H1 (cell line): ENCODE measurements around the gene DEFB110. TPM values are rescaled to one million over a fixed set of nuclear protein-coding genes. Genes with fewer than 3 reads are reported as not detected.

ENCODE experiments used
- CTCF ChIA-PET: fragments of 300-600 bp; sonication (Branson Sonifier 250); formaldehyde crosslinking; loops from one replicate; lab custom pipeline; 2021; ENCODE audit not compliant: partially characterized antibody; lab: Charles Lee
- POLR2A ChIA-PET: fragments of 300-600 bp; sonication (Branson Sonifier 250); formaldehyde crosslinking; loops from one replicate; lab custom pipeline; 2021; ENCODE audit warnings: inconsistent platforms; ENCODE audit not compliant: partially characterized antibody; lab: Charles Lee
- DNase-seq, 2 experiments: peaks; one replicate each; pipeline versions ENCODE4 v3.0.0 to v3.0.0-alpha.2; 2010 to 2022; ENCODE audit warnings: low spot score in 2 of 2, low read depth in 1 of 2, mixed read lengths in 1 of 2
- FAIRE-seq: peaks from 2 replicates; lab custom pipeline; 2011; peaks lifted over from hg19 to GRCh38; lab: Jason Lieb, UNC
- H2AFZ ChIP-seq: 2 replicates; pipeline ENCODE4 v1.8.1; 2012; ENCODE audit warnings: low read length, inconsistent platforms
- H2AK5ac ChIP-seq: 2 replicates; pipeline ENCODE4 v1.6.1; 2013; ENCODE audit warnings: low read depth, low read length
- H2BK120ac ChIP-seq: replicated peaks from 2 replicates; pipeline ENCODE3; 2013; ENCODE audit warnings: low read depth, low read length, inconsistent platforms
- H2BK12ac ChIP-seq: 2 replicates; pipeline ENCODE4 v1.6.1; 2013; ENCODE audit warnings: low read depth, low read length
- H2BK15ac ChIP-seq: 2 replicates; pipeline ENCODE4 v1.6.1; 2013; ENCODE audit warnings: low read length
- H2BK20ac ChIP-seq: 2 replicates; pipeline ENCODE4 v1.6.1; 2013; ENCODE audit warnings: low read length
- H2BK5ac ChIP-seq: 2 replicates; pipeline ENCODE4 v1.6.1; 2013; ENCODE audit warnings: low read depth, low read length
- H3K14ac ChIP-seq: 2 replicates; pipeline ENCODE4 v1.6.1; 2013; ENCODE audit warnings: inconsistent platforms; ENCODE audit not compliant: insufficient read length
- H3K18ac ChIP-seq: 2 replicates; pipeline ENCODE4 v1.6.1; 2013; ENCODE audit warnings: low read length; ENCODE audit errors: extremely low read depth
- H3K23ac ChIP-seq: 2 replicates; pipeline ENCODE4 v1.6.1; 2013; ENCODE audit warnings: inconsistent platforms; ENCODE audit not compliant: insufficient read length
- H3K23me2 ChIP-seq: 2 replicates; pipeline ENCODE4 v1.6.1; 2013; ENCODE audit warnings: low read depth, low read length
- H3K27ac ChIP-seq: 2 replicates; pipeline ENCODE4 v1.6.1; 2011; ENCODE audit warnings: low read depth, low read length, inconsistent platforms
- H3K27me3 ChIP-seq, 4 experiments: replicated peaks in 1 of 4; 1 replicate in 1 of 4; 2 replicates in 3 of 4; pipeline versions ENCODE4 v1.6.1 to v1.8.1; 2011 to 2013; ENCODE audit warnings: low read length in 3 of 4, mild to moderate bottlenecking in 3 of 4, inconsistent platforms in 2 of 4, mixed read lengths in 2 of 4, moderate library complexity in 1 of 4; ENCODE audit not compliant: control insufficient read depth in 3 of 4, insufficient read depth in 3 of 4; ENCODE audit errors: extremely low read depth in 1 of 4
- H3K36me3 ChIP-seq, 4 experiments: 2 replicates each; pipeline versions ENCODE4 v1.6.1 to v1.8.1; 2011 to 2013; ENCODE audit warnings: mild to moderate bottlenecking in 4 of 4, low read length in 3 of 4, moderate library complexity in 2 of 4, control low read depth in 1 of 4, inconsistent platforms in 1 of 4; ENCODE audit not compliant: insufficient read depth in 4 of 4, control insufficient read depth in 2 of 4
- H3K4ac ChIP-seq: replicated peaks from 2 replicates; pipeline ENCODE3; 2013; ENCODE audit warnings: low read length, low read depth, mixed read lengths, inconsistent platforms; ENCODE audit not compliant: insufficient read length
- H3K4me1 ChIP-seq, 4 experiments: replicated peaks in 1 of 4; 1 replicate in 1 of 4; 2 replicates in 3 of 4; pipeline versions ENCODE4 v1.6.1 to v1.8.1; 2011 to 2013; ENCODE audit warnings: low read length in 3 of 4, inconsistent platforms in 2 of 4, mixed read lengths in 1 of 4; ENCODE audit not compliant: insufficient read depth in 4 of 4, control insufficient read depth in 3 of 4
- H3K4me2 ChIP-seq, 2 experiments: 2 replicates each; pipeline versions ENCODE4 v1.6.1 to v1.8.1; 2011 to 2013; ENCODE audit warnings: low read depth in 2 of 2, low read length in 2 of 2, control low read depth in 1 of 2, inconsistent platforms in 1 of 2, mild to moderate bottlenecking in 1 of 2; ENCODE audit not compliant: insufficient read depth in 1 of 2
- H3K4me3 ChIP-seq, 4 experiments: fragments of 200-600, 300-600 bp in 1 of 4; sonication (generic), shearing (Covaris generic), sonication (Bioruptor Twin) in 1 of 4; 2 replicates each; pipeline versions ENCODE4 v1.5.1 to v1.8.1; 2011 to 2016; ENCODE audit warnings: low read length in 4 of 4, low read depth in 3 of 4, control low read depth in 2 of 4, inconsistent platforms in 2 of 4, mild to moderate bottlenecking in 2 of 4, mixed read lengths in 1 of 4, moderate library complexity in 1 of 4; ENCODE audit not compliant: insufficient read depth in 2 of 4; ENCODE audit errors: extremely low read depth in 1 of 4
- H3K56ac ChIP-seq: replicated peaks from 2 replicates; pipeline ENCODE3; 2013; ENCODE audit warnings: low read depth, mild to moderate bottlenecking, mixed read lengths, low read length, inconsistent platforms; ENCODE audit not compliant: insufficient read length
- H3K79me1 ChIP-seq: 2 replicates; pipeline ENCODE4 v1.6.1; 2013; ENCODE audit warnings: low read depth, low read length, control low read depth
- H3K79me2 ChIP-seq, 2 experiments: 2 replicates each; pipeline versions ENCODE4 v1.6.1 to v1.8.1; 2012 to 2013; ENCODE audit warnings: low read length in 2 of 2, mild to moderate bottlenecking in 2 of 2, inconsistent platforms in 1 of 2; ENCODE audit not compliant: insufficient read depth in 2 of 2, control insufficient read depth in 1 of 2
- H3K9ac ChIP-seq, 4 experiments: replicated peaks in 1 of 4; 1 replicate in 1 of 4; 2 replicates in 3 of 4; pipeline versions ENCODE4 v1.6.1 to v1.8.1; 2011 to 2013; ENCODE audit warnings: low read depth in 3 of 4, low read length in 3 of 4, control low read depth in 2 of 4, mild to moderate bottlenecking in 2 of 4, moderate library complexity in 2 of 4, inconsistent platforms in 1 of 4; ENCODE audit errors: extremely low read depth in 1 of 4
- H3K9me3 ChIP-seq, 2 experiments: 2 replicates each; pipeline versions ENCODE4 v1.6.1 to v1.8.1; 2012 to 2013; ENCODE audit warnings: mild to moderate bottlenecking in 2 of 2, moderate library complexity in 2 of 2, control low read depth in 1 of 2, inconsistent platforms in 1 of 2, low read depth in 1 of 2, low read length in 1 of 2, mixed read lengths in 1 of 2; ENCODE audit not compliant: insufficient read depth in 2 of 2
- H4K20me1 ChIP-seq, 2 experiments: replicated peaks in 1 of 2; 2 replicates each; pipeline versions ENCODE3 to v1.8.1; 2011 to 2013; ENCODE audit warnings: inconsistent platforms in 2 of 2, low read length in 2 of 2, mild to moderate bottlenecking in 1 of 2; ENCODE audit not compliant: insufficient read depth in 2 of 2, control insufficient read depth in 1 of 2
- H4K5ac ChIP-seq: 2 replicates; pipeline ENCODE4 v1.6.1; 2013; ENCODE audit warnings: low read length, low read depth, mixed read lengths, inconsistent platforms; ENCODE audit not compliant: insufficient read length
- H4K8ac ChIP-seq: 2 replicates; pipeline ENCODE4 v1.8.0; 2013; ENCODE audit warnings: mild to moderate bottlenecking, moderate library complexity, low read length, inconsistent platforms; ENCODE audit not compliant: insufficient read depth; ENCODE audit errors: extremely low read depth
- H4K91ac ChIP-seq: replicated peaks from 2 replicates; pipeline ENCODE3; 2013; ENCODE audit warnings: low read length, mixed read lengths, inconsistent platforms; ENCODE audit not compliant: insufficient read length
- ASH2L ChIP-seq: fragments of 200-600, 300-600 bp; sonication (generic); IDR thresholded peaks from one replicate; pipeline ENCODE4 v1.7.1; 2017; ENCODE audit warnings: low read length
- EZH2 ChIP-seq: fragments of 200-600 bp; sonication (generic); IDR thresholded peaks from 2 replicates; pipeline ENCODE4 v1.7.1; 2012; ENCODE audit warnings: low read depth, mild to moderate bottlenecking, moderate library complexity, low read length, inconsistent platforms; ENCODE audit not compliant: severe bottlenecking
- FOSL1 ChIP-seq: IDR thresholded peaks from 2 replicates; pipeline ENCODE4 v1.6.1; 2011; ENCODE audit warnings: mild to moderate bottlenecking, low read depth, low read length, moderate library complexity; ENCODE audit not compliant: insufficient read depth
- KDM1A ChIP-seq: fragments of 200-600, 300-600 bp; sonication (generic); IDR thresholded peaks from 2 replicates; pipeline ENCODE4 v1.7.1; 2016; ENCODE audit warnings: mild to moderate bottlenecking, low read length, borderline replicate concordance
- RAD21 ChIP-seq, 2 experiments: IDR thresholded peaks in 1 of 2; conservative IDR thresholded peaks in 1 of 2; 2 replicates each; pipeline ENCODE4 v1.6.1; 2011; ENCODE audit warnings: low read depth in 2 of 2, low read length in 2 of 2, improper control_type of control experiment in 1 of 2, inconsistent platforms in 1 of 2, mild to moderate bottlenecking in 1 of 2, moderate library complexity in 1 of 2
- SIRT6 ChIP-seq: IDR thresholded peaks from one replicate; pipeline ENCODE4 v1.7.1; 2012; ENCODE audit warnings: low read length, inconsistent platforms
- SIX5 ChIP-seq: IDR thresholded peaks from 2 replicates; pipeline ENCODE4 v1.6.1; 2011; ENCODE audit warnings: mild to moderate bottlenecking, low read depth, low read length
- TAF7 ChIP-seq: optimal IDR thresholded peaks from 2 replicates; pipeline ENCODE3; 2011; ENCODE audit warnings: low read depth, mild to moderate bottlenecking, inconsistent platforms, low read length, moderate library complexity, borderline replicate concordance
- YY1 ChIP-seq: IDR thresholded peaks from 2 replicates; pipeline ENCODE4 v1.6.1; 2011; ENCODE audit warnings: low read depth, mild to moderate bottlenecking, low read length
- WGBS, 2 experiments: shearing (Covaris generic) in 1 of 2; methylation state at CpG; one replicate each; pipeline versions ENCODE4 v1.1.6 to v1.1.7; 2013 to 2015; ENCODE audit warnings: low lambda C conversion rate in 2 of 2, mixed read lengths in 2 of 2, inconsistent platforms in 1 of 2, low coverage in 1 of 2, missing lambda C conversion rate in 1 of 2; ENCODE audit not compliant: insufficient replicate concordance in 2 of 2, insufficient coverage in 1 of 2, insufficient read length in 1 of 2; ENCODE audit errors: extremely low coverage in 1 of 2, missing lambda C conversion rate in 1 of 2; 5-methylcytosine and 5-hydroxymethylcytosine counted together
- polyA plus RNA-seq, 7 experiments: library from polyadenylated mRNA; depleted of rRNA in 3 of 7; stranded (reverse) in 5 of 7; unstranded in 2 of 7; fragments of >200 nt in 5 of 7; fragments of 200-250 nt in 2 of 7; gene quantifications; 1 replicate in 5 of 7; 2 replicates in 1 of 7; 4 replicates in 1 of 7; pipeline versions ENCODE4 v1.2.1 to v1.2.3, GENCODE V29; 2011 to 2013; ENCODE audit warnings: missing spikeins in 2 of 7, mixed read lengths in 2 of 7
- total RNA-seq: library from RNA; stranded (reverse); fragmentation: NEBNext Ultra II Directional; extraction: Animal tissue kit (Norgen Biotek cat#: 25700); gene quantifications from 2 replicates; pipeline ENCODE4 v1.2.1, GENCODE V29; 2021
- TF ChIP-seq, protein P1 (sequence below): IDR thresholded peaks from 2 replicates; pipeline ENCODE4 v1.6.1; 2012; ENCODE audit warnings: low read length, inconsistent platforms
- TF ChIP-seq, protein P2 (sequence below): IDR thresholded peaks from 2 replicates; pipeline ENCODE4 v1.6.1; 2011; ENCODE audit warnings: low read length, improper control_type of control experiment

The DEFB110 gene
- total and polyA plus RNA-seq, 2 of the 8 experiments (the other 6 are each of a cell fraction or from before 2014, with no cell fraction given) = not detected

DNA sequence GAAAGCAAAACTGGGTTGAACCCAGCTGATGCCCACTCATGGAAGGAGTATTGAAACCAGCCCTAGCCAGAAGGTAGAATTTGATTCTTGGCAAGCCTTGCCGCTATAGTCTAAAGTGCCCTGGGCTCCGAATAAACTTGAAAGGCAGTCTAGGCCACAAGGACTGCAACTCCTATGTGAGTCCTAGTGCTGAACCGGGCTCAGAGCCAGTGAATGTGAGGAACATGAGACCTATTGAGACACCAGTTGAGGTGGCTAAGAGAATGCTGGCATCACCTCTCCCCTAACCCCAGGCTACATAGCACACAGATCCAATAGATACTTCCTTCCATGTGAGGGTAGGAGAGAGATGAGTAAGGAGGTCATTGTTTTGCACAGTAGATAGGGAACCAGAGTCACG lies 3.5 kb upstream of the DEFB110 start:
- H2BK12ac ChIP-seq = no peak overlapping the region
- no peak overlapping the region for H3K27ac ChIP-seq
- H3K23me2 ChIP-seq = no peaks in the 10 kb centered on the region
- H3K9ac ChIP-seq = no peak overlapping the region
- CTCF ChIA-PET = interaction anchor here (0.6 to 1.6 kb wide), 2 partner anchors 84 to 1695 kb away, joined by 3 read pairs; no protein-coding TSS in a partner anchor
- H3K79me1 ChIP-seq = no peaks in the 10 kb centered on the region
- no peak overlapping the region for H4K5ac ChIP-seq
- H3K36me3 ChIP-seq = no peaks in the 10 kb centered on the region
- no peak overlapping the region for H4K8ac ChIP-seq
- H2BK5ac ChIP-seq = no peak overlapping the region
- no peak overlapping the region for H3K4ac ChIP-seq
- no peak overlapping the region for H3K14ac ChIP-seq
- POLR2A ChIA-PET = no interaction called here
- no peak overlapping the region for H2BK15ac ChIP-seq
- FAIRE-seq (no peak), DNase-seq (no peak)
- no peak overlapping the region for H3K56ac ChIP-seq
- H3K4me2 ChIP-seq = no peak overlapping the region
- no peaks in the 10 kb centered on the region for H3K9me3 ChIP-seq
- no peak overlapping the region for H3K4me3 ChIP-seq
- H3K27me3 ChIP-seq = no peaks in the 10 kb centered on the region
- no peak overlapping the region for H2AFZ ChIP-seq
- no peak overlapping the region for H3K23ac ChIP-seq
- no peak overlapping the region for H2AK5ac ChIP-seq
- no peak overlapping the region for H2BK120ac ChIP-seq
- H4K20me1 ChIP-seq = no peaks in the 10 kb centered on the region
- H4K91ac ChIP-seq = no peak overlapping the region
- no peaks in the 10 kb centered on the region for H3K79me2 ChIP-seq
- H3K18ac ChIP-seq = no peak overlapping the region
- no peak overlapping the region for H2BK20ac ChIP-seq
- WGBS, 2 experiments = 97% methylated on average over 4 of the region's 4 CpGs; no CpG with 5 or more reads in 1 of the 2 experiments
- H3K4me1 ChIP-seq = no peaks in the 10 kb centered on the region; a peak in 1 of 7 replicates
- TF ChIP-seq KDM1A = no peak
- TF ChIP-seq TAF7 = no peak
- no peak for TF ChIP-seq FOSL1
- TF ChIP-seq, protein P1, sequence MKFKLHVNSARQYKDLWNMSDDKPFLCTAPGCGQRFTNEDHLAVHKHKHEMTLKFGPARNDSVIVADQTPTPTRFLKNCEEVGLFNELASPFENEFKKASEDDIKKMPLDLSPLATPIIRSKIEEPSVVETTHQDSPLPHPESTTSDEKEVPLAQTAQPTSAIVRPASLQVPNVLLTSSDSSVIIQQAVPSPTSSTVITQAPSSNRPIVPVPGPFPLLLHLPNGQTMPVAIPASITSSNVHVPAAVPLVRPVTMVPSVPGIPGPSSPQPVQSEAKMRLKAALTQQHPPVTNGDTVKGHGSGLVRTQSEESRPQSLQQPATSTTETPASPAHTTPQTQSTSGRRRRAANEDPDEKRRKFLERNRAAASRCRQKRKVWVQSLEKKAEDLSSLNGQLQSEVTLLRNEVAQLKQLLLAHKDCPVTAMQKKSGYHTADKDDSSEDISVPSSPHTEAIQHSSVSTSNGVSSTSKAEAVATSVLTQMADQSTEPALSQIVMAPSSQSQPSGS = no peak
- no peak for TF ChIP-seq EZH2
- no peak for TF ChIP-seq RAD21 (IDR thresholded peaks at IDR 0.05 in 1 of 2, conservative IDR thresholded peaks at IDR 0.05 in 1 of 2; ENCODE audit: low read depth in 2 of 2, low read length in 2 of 2)
- TF ChIP-seq ASH2L = no peak
- TF ChIP-seq SIRT6 = no peak
- TF ChIP-seq YY1 = no peak
- TF ChIP-seq SIX5 = no peak
- TF ChIP-seq, protein P2, sequence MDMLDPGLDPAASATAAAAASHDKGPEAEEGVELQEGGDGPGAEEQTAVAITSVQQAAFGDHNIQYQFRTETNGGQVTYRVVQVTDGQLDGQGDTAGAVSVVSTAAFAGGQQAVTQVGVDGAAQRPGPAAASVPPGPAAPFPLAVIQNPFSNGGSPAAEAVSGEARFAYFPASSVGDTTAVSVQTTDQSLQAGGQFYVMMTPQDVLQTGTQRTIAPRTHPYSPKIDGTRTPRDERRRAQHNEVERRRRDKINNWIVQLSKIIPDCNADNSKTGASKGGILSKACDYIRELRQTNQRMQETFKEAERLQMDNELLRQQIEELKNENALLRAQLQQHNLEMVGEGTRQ = no peak
